GM21786 (cell line): ENCODE measurements around the gene ANP32A.

ENCODE experiments used
- ATAC-seq: cut with Tn5 transposase; IDR thresholded peaks from one replicate; pipeline ENCODE4 v1.9.1; 2021; ENCODE audit not compliant: unreplicated experiment

Gene ANP32A

GRCh38 chr15:68783226-68784058 lies 37.3 kb downstream of the ANP32A start:
- ATAC-seq = no peak

- ATAC-seq = no peak
These were observed 38.0 kb downstream of the ANP32A start for GRCh38 chr15:68782589-68783161.

- no peak for ATAC-seq
These were observed 38.7 kb downstream of the ANP32A start for GRCh38 chr15:68781766-68782588.

- ATAC-seq = no peak
These were observed 39.5 kb downstream of the ANP32A start for GRCh38 chr15:68781217-68781616.

GRCh38 chr15:68778876-68779275 lies 41.8 kb downstream of the ANP32A start:
- no peak for ATAC-seq

GRCh38 chr15:68776477-68777270 lies 44.0 kb downstream of the ANP32A start:
- no peak for ATAC-seq

GRCh38 chr15:68775671-68776476 lies 44.8 kb downstream of the ANP32A start:
- ATAC-seq = no peak

GRCh38 chr15:68775236-68775577 lies 45.5 kb downstream of the ANP32A start:
- ATAC-seq = no peak

- no peak for ATAC-seq
These were observed 46.0 kb downstream of the ANP32A start for GRCh38 chr15:68774521-68775235.

GRCh38 chr15:68774120-68774519 lies 46.6 kb downstream of the ANP32A start:
- ATAC-seq = no peak

GRCh38 chr15:68773036-68773435 lies 47.7 kb downstream of the ANP32A start:
- ATAC-seq = no peak

- ATAC-seq = no peak
These were observed 50.5 kb downstream of the ANP32A start for GRCh38 chr15:68770216-68770615.

GRCh38 chr15:68769702-68770101 lies 51.0 kb downstream of the ANP32A start:
- no peak for ATAC-seq

- ATAC-seq = no peak
These were observed 52.4 kb downstream of the ANP32A start for GRCh38 chr15:68768321-68768720.

- ATAC-seq = no peak
These were observed 52.9 kb downstream of the ANP32A start for GRCh38 chr15:68767833-68768232.

- ATAC-seq = no peak
These were observed 54.9 kb downstream of the ANP32A start for GRCh38 chr15:68765602-68766368.

- ATAC-seq = no peak
These were observed 56.6 kb downstream of the ANP32A start for GRCh38 chr15:68764090-68764489.

- no peak for ATAC-seq
These were observed 57.6 kb downstream of the ANP32A start for GRCh38 chr15:68763063-68763462.
